Measurements from ENCODE around the gene KRTAP3-2. TPM values are rescaled to one million over a fixed set of nuclear protein-coding genes. Genes with fewer than 3 reads are reported as not detected.

The KRTAP3-2 gene
- total and polyA plus RNA-seq, 11 donors = not detected

DNA sequence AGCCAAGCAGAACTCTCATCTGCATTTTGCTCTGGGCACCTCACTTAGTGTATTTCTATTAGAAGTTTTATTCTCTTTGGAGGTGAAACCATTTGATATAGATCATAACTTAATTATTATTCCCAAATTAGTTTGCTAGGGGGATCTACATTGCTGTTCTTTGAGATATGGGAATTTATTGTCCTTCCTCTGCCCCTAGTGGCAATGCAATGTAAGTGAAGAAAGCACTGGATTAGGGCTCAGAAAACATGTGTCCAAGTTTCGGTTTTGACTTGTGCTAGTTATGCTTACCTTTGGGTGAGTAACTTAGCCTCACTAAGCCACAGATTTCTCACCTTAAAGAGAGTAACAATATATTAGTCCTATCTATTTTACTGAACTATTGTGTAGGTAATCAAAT, 35.9 kb downstream of the KRTAP3-2 start:
- H3K27me3 ChIP-seq = peaks cover 0 to 6% (median 0%) of the 10 kb centered on the region in 9 donors
- H3K4me3 ChIP-seq = no peak overlapping the region
- no peaks in the 10 kb centered on the region for H3K4me1 ChIP-seq
- no peaks in the 10 kb centered on the region for H3K36me3 ChIP-seq
- intact Hi-C loops (cut with DNase I) = loop anchor here in 1 of 10 donors (5.0 kb wide), 1 partner anchor 48 kb away; no protein-coding TSS in a partner anchor
- DNase-seq = no peak
- peaks cover 0 to 3% (median 0%) of the 10 kb centered on the region in 12 donors for H3K9me3 ChIP-seq
- TF ChIP-seq, protein P1, sequence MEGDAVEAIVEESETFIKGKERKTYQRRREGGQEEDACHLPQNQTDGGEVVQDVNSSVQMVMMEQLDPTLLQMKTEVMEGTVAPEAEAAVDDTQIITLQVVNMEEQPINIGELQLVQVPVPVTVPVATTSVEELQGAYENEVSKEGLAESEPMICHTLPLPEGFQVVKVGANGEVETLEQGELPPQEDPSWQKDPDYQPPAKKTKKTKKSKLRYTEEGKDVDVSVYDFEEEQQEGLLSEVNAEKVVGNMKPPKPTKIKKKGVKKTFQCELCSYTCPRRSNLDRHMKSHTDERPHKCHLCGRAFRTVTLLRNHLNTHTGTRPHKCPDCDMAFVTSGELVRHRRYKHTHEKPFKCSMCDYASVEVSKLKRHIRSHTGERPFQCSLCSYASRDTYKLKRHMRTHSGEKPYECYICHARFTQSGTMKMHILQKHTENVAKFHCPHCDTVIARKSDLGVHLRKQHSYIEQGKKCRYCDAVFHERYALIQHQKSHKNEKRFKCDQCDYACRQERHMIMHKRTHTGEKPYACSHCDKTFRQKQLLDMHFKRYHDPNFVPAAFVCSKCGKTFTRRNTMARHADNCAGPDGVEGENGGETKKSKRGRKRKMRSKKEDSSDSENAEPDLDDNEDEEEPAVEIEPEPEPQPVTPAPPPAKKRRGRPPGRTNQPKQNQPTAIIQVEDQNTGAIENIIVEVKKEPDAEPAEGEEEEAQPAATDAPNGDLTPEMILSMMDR (IDR thresholded peaks at IDR 0.05) = peak; percentile 20 to 67 (median 48)
- no peak for TF ChIP-seq POLR2A (IDR thresholded peaks at IDR 0.05)
- no peak for ATAC-seq
- H3K27ac ChIP-seq = no peak overlapping the region
- WGBS, 4 donors = 37 to 62% (median 47%) methylated on average over 1 of the region's 1 CpG

DNA sequence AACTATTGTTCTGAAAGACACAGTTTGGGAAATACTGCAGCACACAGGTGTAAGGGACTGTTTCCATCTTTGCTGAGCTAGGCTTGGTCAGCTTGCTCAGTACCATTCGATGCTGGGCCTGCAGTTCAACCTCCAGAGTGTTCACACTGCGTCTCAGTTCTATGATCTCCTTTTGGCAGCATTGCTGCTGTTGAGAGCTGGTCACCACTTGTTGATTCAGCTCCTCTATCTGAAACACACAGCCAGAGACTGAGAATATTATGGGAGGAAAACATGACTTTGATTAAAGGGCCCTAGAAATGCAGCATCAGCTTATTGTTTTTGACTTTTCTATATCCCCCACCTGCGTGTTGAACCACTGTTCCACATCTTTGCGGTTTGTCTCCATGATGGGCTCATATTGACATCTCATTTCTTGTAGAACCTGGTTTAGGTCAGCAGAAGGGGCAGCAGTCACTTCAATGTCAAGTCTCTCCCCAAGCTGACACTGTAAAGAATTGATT, 37.6 kb downstream of the KRTAP3-2 start:
- no peak for DNase-seq
- Histone ChIP-seq H3K4me1 (no peaks in the 10 kb centered on the region), H3K4me3 (no peak overlapping the region), H3K9me3 (no peaks in the 10 kb centered on the region), H3K27me3 (peaks cover 0 to 6% (median 0%) of the 10 kb centered on the region in 9 donors), H3K27ac (no peak overlapping the region), H3K36me3 (no peaks in the 10 kb centered on the region)
- 85 to 91% (median 88%) methylated on average over 4 of the region's 4 CpGs for WGBS, 4 donors
- intact Hi-C loops (cut with DNase I) = loop anchor here in 1 of 10 donors (5.0 kb wide), 1 partner anchor 50 kb away; no protein-coding TSS in a partner anchor
- ATAC-seq = no peak
- TF ChIP-seq, protein P1 (IDR thresholded peaks at IDR 0.05) = no peak
- TF ChIP-seq POLR2A (IDR thresholded peaks at IDR 0.05) = no peak

DNA sequence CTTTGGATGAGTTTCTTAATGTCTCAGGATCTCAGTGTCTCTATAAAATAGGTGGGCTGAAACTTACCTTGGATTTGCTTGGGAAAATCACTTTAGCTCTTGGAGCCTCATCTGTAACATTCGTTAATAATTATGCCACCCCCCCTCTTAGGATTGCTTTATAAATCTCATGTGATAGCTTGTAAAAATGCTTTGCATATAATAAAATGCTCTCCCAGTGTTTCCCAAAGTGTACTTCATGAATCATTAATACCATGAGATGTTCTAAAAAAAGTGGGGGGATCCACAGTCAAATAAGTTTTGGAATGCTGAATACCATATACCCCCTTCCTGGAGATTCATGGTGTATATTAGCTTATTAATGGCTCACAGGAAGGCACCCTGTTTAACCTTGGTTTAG, 38.1 kb downstream of the KRTAP3-2 start:
- intact Hi-C loops (cut with DNase I) = loop anchor here in 1 of 10 donors (5.0 kb wide), 1 partner anchor 51 kb away; no protein-coding TSS in a partner anchor
- Histone ChIP-seq H3K9me3 (no peaks in the 10 kb centered on the region), H3K27me3 (peaks cover 0 to 9% (median 0%) of the 10 kb centered on the region in 9 donors), H3K4me3 (no peak overlapping the region), H3K4me1 (no peaks in the 10 kb centered on the region), H3K27ac (no peak overlapping the region), H3K36me3 (no peaks in the 10 kb centered on the region)
- ATAC-seq (no peak), DNase-seq (no peak)
- 79 to 90% (median 83%) methylated on average over 1 of the region's 1 CpG for WGBS, 4 donors
- no peak for TF ChIP-seq POLR2A (IDR thresholded peaks at IDR 0.05)
- TF ChIP-seq, protein P1 (IDR thresholded peaks at IDR 0.05) = no peak

DNA sequence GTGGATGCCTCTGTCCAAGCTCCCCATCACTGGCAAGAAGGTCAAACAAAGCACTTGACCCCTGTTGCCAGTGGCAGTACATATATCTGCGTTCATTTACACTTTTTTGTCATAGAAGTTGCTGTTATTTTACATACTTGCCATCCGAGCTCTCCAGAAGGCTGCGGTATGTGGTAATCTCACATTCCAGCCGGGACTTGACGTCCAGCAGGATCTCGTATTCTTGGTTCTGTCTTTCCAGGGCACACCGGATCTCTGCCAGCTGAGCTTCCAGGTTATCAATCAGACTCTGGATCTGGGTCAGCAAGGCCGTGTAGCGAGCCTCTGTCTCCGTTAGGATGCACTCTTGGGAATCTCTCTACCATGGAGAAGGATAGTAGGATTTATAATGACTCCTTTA, 39.6 kb downstream of the KRTAP3-2 start:
- TF ChIP-seq, protein P1 (IDR thresholded peaks at IDR 0.05) = no peak
- no peak for TF ChIP-seq POLR2A (IDR thresholded peaks at IDR 0.05)
- Histone ChIP-seq H3K4me3 (peak overlapping the region in 3 of 12 donors; percentile 11 to 28 (median 14)), H3K4me1 (no peaks in the 10 kb centered on the region), H3K9me3 (no peaks in the 10 kb centered on the region), H3K27ac (no peak overlapping the region), H3K36me3 (no peaks in the 10 kb centered on the region), H3K27me3 (peaks cover 0 to 13% (median 0%) of the 10 kb centered on the region in 9 donors)
- no peak for ATAC-seq
- 25 to 46% (median 40%) methylated on average over 10 of the region's 10 CpGs for WGBS, 4 donors
- no peak for DNase-seq
- intact Hi-C loops (cut with DNase I) = loop anchor here in 1 of 10 donors (5.0 kb wide), 1 partner anchor 52 kb away; no protein-coding TSS in a partner anchor

Data from heart left ventricle (tissue), 16 donors.